ENCODE measurements around the gene ZNF367.

The ZNF367 gene

DNA sequence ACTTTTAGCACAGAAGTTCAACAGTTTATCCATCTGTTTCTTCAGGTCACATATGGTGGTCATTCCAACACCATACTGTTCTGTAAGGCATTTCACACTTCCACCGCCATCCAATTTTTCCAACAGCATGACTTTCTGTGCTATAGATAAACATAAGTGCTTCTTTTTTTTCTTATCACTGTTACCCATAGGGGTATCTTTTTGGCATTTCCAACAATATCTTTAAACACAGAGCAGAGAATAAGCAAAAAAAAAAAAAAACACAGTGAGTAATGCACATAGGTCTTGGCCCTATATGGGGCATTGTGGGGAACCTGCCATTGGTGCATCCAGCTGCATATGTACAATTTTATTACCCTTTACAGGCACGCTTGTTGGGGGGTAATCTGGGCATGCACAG is 12.2 kb upstream of the ZNF367 start:
- TF ChIP-seq, protein P1, sequence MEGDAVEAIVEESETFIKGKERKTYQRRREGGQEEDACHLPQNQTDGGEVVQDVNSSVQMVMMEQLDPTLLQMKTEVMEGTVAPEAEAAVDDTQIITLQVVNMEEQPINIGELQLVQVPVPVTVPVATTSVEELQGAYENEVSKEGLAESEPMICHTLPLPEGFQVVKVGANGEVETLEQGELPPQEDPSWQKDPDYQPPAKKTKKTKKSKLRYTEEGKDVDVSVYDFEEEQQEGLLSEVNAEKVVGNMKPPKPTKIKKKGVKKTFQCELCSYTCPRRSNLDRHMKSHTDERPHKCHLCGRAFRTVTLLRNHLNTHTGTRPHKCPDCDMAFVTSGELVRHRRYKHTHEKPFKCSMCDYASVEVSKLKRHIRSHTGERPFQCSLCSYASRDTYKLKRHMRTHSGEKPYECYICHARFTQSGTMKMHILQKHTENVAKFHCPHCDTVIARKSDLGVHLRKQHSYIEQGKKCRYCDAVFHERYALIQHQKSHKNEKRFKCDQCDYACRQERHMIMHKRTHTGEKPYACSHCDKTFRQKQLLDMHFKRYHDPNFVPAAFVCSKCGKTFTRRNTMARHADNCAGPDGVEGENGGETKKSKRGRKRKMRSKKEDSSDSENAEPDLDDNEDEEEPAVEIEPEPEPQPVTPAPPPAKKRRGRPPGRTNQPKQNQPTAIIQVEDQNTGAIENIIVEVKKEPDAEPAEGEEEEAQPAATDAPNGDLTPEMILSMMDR (IDR thresholded peaks at IDR 0.05): no peak

DNA sequence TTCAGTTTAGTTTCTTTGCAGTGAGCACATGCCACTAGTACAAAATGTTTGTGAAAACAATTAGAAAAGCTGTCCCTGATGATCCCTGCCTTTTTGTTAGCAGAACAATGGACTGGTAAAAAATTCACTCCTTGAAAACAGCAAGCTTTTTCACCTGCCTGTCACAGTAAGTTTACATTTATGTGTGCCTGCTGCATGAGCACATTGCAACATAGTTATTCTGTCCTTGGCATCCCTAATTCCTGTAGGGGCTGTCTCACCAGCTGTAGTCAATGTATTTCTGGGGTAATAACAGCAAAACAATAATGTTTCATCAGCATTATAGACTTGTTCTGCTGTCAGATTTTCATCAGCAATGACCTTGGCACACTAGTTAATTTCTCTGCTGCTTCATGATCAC is 11.6 kb upstream of the ZNF367 start:
- no peaks in the 10 kb centered on the region for H3K9me3 ChIP-seq (ENCODE audit: control insufficient read depth, low read length)
- H2AFZ ChIP-seq: no peak overlapping the region
- TF ChIP-seq, protein P1 (IDR thresholded peaks at IDR 0.05): no peak
- H3K27ac ChIP-seq: no peak overlapping the region
- H3K79me2 ChIP-seq: no peaks in the 10 kb centered on the region
- no peak overlapping the region for H3K4me2 ChIP-seq (ENCODE audit: low read length)
- no peak overlapping the region for H3K4me3 ChIP-seq (ENCODE audit: low read depth, low read length)
- no peaks in the 10 kb centered on the region for H3K27me3 ChIP-seq (ENCODE audit: control insufficient read depth, insufficient read depth, low read length)
- no peaks in the 10 kb centered on the region for H3K4me1 ChIP-seq
- H3K9ac ChIP-seq: no peak overlapping the region
- no peaks in the 10 kb centered on the region for H3K36me3 ChIP-seq (ENCODE audit: control insufficient read depth, insufficient read depth, low read length)

More for the DNA sequence above, 12.2 kb upstream of the ZNF367 start:
- Histone ChIP-seq H3K27me3 (ENCODE audit: control insufficient read depth, insufficient read depth, low read length) (no peaks in the 10 kb centered on the region), H3K4me1 (no peaks in the 10 kb centered on the region), H3K36me3 (ENCODE audit: control insufficient read depth, insufficient read depth, low read length) (no peaks in the 10 kb centered on the region), H3K9ac (no peak overlapping the region), H2AFZ (no peak overlapping the region), H3K27ac (no peak overlapping the region), H3K4me2 (ENCODE audit: low read length) (no peak overlapping the region), H3K79me2 (no peaks in the 10 kb centered on the region), H3K4me3 (ENCODE audit: low read depth, low read length) (no peak overlapping the region), H3K9me3 (ENCODE audit: control insufficient read depth, low read length) (no peaks in the 10 kb centered on the region)

DNA sequence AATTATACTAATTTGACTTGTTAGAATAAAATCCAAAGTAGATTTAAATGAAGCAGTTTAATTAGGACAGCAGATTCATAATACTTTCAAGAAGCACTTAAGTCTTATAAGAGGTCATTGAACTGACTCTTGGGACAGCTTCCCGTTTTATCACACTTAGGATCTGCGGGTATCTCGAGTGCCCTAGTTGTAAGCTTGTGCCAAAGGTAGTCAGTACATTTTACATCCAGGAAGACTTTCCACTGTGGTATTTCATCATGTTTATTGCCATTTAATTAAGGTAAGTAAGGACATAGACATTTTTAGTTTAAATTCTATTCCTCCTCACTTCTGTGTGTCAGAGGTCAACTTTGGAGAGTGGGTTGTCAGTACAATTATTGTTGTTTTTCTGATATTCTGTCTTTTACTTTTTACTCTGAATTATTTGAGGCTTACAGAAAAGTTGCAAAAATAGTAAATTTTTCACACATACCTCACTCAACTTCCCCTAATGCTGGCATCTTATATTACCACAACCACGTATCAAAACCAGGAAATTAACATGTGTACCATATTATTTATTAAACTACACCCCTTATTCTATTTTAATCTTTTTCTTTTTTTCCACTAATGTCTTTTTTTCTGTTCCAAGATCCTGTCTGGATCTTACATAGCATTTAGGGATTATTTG is 7.5 kb upstream of the ZNF367 start:
- no peaks in the 10 kb centered on the region for H3K79me2 ChIP-seq
- no peaks in the 10 kb centered on the region for H3K36me3 ChIP-seq (ENCODE audit: control insufficient read depth, insufficient read depth, low read length)
- H3K9me3 ChIP-seq (ENCODE audit: control insufficient read depth, low read length): no peaks in the 10 kb centered on the region
- H3K4me2 ChIP-seq (ENCODE audit: low read length): no peak overlapping the region
- H3K4me3 ChIP-seq (ENCODE audit: low read depth, low read length): no peak overlapping the region
- H3K4me1 ChIP-seq: no peaks in the 10 kb centered on the region
- H3K27me3 ChIP-seq (ENCODE audit: control insufficient read depth, insufficient read depth, low read length): no peaks in the 10 kb centered on the region
- no peak overlapping the region for H2AFZ ChIP-seq
- H3K27ac ChIP-seq: no peak overlapping the region
- H3K9ac ChIP-seq: no peak overlapping the region
- TF ChIP-seq, protein P1 (IDR thresholded peaks at IDR 0.05): no peak

DNA sequence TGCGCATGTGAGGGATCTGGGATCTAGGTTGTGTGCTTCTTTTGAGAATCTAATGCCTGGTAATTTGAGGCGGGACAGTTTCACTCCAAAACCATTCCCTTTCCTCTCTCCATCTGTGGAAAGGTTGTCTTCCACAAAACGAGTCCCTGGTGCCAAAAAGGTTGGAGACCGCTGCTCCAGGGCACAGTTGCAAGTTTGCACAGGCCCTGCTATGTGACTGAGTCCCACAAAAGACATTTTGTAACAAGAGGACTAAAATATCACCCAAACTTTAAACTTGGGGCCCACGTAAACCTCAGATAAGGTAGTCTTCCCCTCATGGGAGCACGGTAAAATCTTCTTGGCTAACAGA is 5.8 kb upstream of the ZNF367 start:
- TF ChIP-seq, protein P1 (IDR thresholded peaks at IDR 0.05): no peak
- H3K4me1 ChIP-seq: peaks cover 3% of the 10 kb centered on the region
- no peaks in the 10 kb centered on the region for H3K79me2 ChIP-seq
- no peak overlapping the region for H3K9ac ChIP-seq
- no peaks in the 10 kb centered on the region for H3K27me3 ChIP-seq (ENCODE audit: control insufficient read depth, insufficient read depth, low read length)
- H2AFZ ChIP-seq: no peak overlapping the region
- H3K36me3 ChIP-seq (ENCODE audit: control insufficient read depth, insufficient read depth, low read length): no peaks in the 10 kb centered on the region
- no peak overlapping the region for H3K4me3 ChIP-seq (ENCODE audit: low read depth, low read length)
- no peak overlapping the region for H3K27ac ChIP-seq
- H3K9me3 ChIP-seq (ENCODE audit: control insufficient read depth, low read length): no peaks in the 10 kb centered on the region
- H3K4me2 ChIP-seq (ENCODE audit: low read length): no peak overlapping the region

DNA sequence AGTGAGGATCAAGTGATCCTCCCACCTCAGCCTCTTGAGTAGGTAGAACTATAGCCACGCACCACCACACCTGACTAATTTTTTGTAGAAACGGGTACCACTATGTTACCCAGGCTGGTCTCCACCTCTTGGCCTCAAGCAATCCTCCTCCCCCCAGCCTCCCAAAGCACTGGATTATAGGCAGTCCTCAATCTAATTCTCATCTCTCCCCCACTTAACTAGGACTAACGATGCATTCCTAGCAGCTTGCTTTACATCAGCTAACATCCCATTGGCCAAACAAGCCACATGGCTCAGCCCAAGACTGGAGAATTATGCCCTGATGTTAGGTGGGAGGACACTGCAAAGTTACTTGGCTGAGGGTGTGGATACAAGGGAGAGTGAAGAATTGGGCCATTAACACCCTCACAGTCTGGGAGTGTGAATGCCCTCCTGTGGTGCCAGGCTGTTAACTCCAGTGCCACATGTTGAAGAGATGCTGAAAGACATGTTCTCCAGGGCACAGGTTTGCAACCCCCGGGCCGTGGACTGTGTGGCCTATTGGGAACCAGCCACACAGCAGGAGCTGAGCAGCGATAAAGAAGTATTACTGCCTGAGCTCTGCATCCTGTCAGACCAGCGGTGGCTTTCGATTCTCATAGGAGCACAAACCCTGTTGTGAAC is 5.3 kb upstream of the ZNF367 start:
- H3K9me3 ChIP-seq (ENCODE audit: control insufficient read depth, low read length): no peaks in the 10 kb centered on the region
- no peak overlapping the region for H3K9ac ChIP-seq
- TF ChIP-seq, protein P1 (IDR thresholded peaks at IDR 0.05): no peak
- H3K4me2 ChIP-seq (ENCODE audit: low read length): no peak overlapping the region
- H3K4me1 ChIP-seq: peaks cover 3% of the 10 kb centered on the region
- no peak overlapping the region for H2AFZ ChIP-seq
- H3K27me3 ChIP-seq (ENCODE audit: control insufficient read depth, insufficient read depth, low read length): no peaks in the 10 kb centered on the region
- H3K36me3 ChIP-seq (ENCODE audit: control insufficient read depth, insufficient read depth, low read length): no peaks in the 10 kb centered on the region
- no peak overlapping the region for H3K4me3 ChIP-seq (ENCODE audit: low read depth, low read length)
- no peaks in the 10 kb centered on the region for H3K79me2 ChIP-seq
- no peak overlapping the region for H3K27ac ChIP-seq

Data from parathyroid adenoma (tissue), 2 donors.